ENCODE data around the gene IQGAP2.

Gene IQGAP2

DNA sequence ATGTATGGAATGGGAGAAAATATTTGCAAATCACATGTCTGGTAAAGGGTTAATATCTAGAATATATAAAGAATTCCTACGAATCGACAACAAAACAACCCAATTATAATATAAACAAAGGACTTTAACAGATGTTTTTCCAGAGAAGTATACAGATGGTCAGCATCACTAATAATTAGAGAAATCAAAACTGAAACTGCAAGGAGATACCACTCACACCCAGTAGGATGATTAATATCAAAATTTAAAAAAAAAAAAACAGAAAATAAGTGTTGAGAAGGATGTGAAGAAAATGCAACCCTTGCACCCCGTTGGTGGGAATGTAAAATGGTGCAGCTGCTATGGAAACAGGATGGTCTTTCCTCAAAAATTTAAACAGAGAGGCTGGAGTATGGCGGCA is 278.2 kb downstream of the IQGAP2 start:
- no peak for DNase-seq (ENCODE audit: low read depth in 1 of 2, low spot score in 1 of 2)

DNA sequence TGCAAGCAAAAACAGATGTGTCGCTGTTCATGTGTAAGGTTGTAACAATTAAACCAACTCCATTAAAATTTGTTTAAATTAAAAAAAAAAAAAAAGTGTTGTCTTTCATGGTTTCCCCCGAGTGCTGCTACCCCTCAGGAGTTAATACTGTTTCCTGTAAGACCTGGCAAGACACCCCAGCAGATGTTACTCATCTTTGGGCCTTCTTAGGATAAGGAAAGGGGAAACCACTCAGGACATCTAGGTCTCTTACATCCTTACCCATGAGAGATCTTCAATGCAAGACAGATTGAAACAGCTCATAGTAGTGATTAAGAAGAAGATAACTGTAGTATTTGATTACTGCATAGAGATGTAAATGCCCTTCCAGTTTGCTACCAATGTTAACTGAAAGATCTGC is 279.3 kb downstream of the IQGAP2 start:
- DNase-seq (ENCODE audit: low read depth in 1 of 2, low spot score in 1 of 2) = no peak

DNA sequence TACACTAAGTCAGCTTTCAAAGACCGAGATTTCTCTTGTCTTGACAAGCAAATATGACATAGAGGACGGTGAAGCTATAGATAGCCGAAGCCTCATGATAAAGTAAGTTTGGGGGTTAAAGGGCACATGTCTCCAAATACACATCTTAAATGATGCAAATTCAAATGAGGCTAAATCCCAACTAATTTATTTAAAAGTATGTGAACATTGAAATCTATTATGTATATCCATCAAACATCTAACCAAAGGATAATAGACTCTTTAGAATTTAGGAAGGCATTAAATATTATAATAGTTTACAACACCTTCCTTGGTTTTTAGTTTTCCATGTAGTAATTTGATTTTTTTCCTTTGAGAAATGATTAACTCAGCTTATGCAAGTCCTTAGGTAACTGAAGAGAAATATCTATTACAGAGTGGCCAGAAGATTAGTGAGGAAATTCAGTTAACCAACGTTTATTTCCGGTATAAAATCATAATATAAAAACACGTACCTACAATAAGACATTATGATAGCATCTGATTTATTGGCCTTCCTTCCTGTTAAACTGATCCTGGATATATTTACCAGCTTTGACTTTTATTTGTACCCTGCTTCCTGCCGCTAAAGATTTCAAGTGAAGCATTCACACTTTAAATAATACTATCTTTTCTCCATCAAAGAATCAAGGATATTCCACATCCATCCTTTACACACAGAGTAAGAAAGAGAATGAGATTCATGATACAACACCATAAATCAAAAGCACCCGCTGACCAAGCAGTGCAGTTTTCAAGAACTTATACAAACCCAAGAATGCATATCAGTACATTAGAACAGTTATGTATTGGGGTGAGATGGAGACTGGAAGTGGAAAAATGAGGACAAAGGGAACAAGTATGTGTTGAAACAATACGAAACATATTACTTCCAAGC is 281.0 kb downstream of the IQGAP2 start:
- no peak for DNase-seq (ENCODE audit: low read depth in 1 of 2, low spot score in 1 of 2)

DNA sequence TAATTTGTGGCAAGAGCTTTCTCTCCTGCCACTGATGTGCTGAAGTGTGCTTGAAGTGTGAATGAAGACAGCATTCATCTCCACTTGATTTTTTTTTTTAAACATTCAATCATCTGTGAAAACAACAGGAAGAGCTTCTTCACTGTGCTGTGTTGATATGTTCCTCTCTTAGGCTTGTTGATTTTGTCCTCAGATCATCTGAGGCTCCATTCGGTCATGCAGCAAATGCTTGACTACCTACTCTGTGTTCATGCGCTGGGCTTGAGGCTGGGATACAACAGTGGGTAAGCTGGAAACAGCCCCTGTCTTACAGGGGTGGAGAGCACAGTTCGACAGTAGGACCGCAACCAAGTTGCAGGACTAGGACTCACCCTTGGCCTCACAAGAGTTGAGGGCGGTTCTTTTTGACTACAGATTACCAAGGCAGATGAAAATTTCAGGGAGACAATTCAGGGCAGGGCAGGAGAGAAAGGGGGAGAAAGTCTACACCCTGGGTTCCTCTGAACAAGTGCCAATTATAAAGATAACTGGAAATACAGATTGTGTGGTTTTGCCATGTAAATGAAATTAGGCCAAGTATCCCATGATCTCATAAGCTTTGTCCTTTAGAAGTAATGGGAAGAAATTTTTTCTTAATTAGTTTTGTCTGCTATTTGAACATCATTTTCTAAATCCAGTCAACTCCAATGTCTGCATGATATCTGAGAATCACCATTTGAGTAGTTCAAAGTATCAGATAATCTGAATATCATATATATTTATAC is 281.9 kb downstream of the IQGAP2 start:
- no peak for DNase-seq (ENCODE audit: low read depth in 1 of 2, low spot score in 1 of 2)

DNA sequence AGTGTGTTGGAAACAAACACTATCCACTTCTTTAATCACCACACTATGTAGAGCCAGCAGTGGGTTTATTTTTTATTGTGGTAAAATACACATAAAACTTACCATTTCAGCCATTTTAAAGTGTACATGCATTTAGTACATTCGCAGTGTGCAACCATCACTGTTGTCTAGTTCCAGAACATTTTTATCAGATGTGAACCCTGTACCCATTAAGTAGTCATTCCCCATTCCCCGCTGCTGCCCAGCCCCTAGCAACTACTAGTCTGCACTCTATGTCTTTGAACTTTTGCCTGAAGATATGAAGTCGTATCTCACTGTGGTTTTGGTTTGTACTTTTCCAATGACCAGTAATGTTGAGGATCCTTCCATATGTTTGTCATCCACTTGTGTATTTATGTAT is 282.6 kb downstream of the IQGAP2 start:
- no peak for DNase-seq (ENCODE audit: low read depth in 1 of 2, low spot score in 1 of 2)

DNA sequence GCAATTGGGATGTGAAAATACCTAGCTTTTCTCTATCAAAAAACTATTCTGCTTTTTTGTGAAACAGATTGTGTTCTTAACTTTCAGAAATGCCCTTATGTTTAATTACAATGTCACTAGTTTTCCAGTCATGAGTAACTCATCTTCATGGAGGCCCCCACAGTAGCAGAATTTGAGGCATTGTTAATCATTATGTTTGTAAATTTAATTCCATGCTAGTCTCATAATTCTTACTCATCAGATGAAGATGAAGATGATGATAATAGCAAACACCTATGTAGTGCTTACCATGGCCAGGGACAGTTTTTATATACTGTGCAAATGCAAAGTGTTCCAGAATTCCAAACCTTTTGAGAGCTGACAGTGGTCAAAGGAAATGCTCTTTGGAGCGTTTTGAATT is 285.1 kb downstream of the IQGAP2 start:
- no peak for DNase-seq (ENCODE audit: low read depth in 1 of 2, low spot score in 1 of 2)

DNA sequence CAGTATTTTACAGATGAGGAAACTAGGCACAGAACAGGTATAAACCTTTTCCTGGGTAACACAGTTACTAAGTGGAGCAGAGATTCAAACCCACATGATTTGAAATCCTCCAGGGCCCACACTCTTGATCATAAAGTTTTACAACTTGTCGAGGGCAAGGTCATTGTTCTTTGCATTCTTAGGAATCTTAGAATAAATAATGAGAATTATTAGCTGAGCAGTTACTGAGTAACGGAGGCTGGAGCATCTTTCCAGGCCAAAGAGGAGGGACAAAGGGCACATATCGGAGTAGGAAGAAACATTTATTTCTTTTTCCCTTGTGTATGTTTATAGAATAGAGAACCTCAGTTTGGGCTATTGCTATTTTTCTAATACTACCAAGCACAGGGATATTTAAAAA is 285.8 kb downstream of the IQGAP2 start:
- no peak for DNase-seq (ENCODE audit: low read depth in 1 of 2, low spot score in 1 of 2)

DNA sequence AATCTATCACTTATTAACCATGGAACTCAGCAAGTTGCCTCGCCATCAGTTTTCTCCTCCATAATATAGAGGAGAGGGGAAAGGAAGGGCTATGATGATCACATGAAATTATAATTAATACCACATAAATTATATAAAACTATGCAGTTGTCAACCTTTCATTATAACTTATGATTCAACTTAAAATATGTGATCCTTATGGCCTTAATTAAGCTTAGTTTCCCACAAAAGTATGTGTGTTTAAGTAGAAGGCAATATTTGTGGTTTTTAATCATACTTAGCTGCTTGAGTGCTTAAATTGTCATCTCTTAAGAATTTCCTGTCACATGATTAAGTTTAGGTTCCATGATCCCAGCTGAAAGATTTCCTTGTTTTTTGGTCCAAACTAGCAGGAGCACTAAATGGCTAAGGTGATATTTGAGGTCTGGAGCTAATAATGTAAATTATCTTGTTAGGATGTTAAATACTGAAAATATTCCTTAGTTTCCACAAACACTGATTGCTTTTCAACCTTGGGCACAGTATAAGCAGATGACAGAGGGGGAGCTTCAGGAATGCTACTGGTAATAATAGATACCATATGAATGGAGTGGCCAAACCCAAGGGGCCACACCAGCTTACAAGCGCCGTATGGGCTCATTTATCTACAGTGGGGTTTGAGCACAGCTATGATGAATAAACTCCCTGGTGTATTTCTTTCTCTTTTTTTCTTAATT is 286.4 kb downstream of the IQGAP2 start:
- DNase-seq (ENCODE audit: low read depth in 1 of 2, low spot score in 1 of 2) = no peak

DNA sequence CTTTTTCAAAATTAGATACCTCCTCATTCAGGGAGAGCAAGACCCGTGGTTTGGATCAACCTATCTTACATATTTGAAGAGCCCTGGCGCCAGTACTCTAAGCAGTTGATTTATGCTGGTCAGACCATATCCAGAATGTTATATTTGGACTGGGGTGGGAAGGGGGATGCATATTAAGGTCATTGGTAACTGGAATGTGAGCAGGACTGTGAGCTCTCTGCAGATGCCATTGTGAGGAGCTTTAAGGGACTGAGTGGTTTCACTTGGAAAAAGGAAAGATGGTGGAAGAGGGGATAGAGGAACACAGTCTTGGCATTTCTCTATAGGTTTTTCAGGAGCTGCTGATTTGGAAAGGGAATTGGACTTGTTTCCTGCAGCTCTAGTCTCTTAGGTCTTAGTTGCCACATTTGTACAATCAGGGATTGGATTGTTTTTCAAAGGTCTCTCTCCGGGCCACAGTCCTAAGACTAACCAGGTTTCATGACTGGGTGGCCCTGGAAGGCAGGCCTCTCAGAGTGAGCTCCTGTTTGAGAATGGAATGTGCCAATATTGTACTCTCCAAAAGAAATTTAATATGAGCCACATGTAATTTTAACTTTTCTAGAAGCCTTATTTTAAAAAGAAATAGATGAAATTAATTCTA is 287.1 kb downstream of the IQGAP2 start:
- DNase-seq (ENCODE audit: low read depth in 1 of 2, low spot score in 1 of 2) = no peak

DNA sequence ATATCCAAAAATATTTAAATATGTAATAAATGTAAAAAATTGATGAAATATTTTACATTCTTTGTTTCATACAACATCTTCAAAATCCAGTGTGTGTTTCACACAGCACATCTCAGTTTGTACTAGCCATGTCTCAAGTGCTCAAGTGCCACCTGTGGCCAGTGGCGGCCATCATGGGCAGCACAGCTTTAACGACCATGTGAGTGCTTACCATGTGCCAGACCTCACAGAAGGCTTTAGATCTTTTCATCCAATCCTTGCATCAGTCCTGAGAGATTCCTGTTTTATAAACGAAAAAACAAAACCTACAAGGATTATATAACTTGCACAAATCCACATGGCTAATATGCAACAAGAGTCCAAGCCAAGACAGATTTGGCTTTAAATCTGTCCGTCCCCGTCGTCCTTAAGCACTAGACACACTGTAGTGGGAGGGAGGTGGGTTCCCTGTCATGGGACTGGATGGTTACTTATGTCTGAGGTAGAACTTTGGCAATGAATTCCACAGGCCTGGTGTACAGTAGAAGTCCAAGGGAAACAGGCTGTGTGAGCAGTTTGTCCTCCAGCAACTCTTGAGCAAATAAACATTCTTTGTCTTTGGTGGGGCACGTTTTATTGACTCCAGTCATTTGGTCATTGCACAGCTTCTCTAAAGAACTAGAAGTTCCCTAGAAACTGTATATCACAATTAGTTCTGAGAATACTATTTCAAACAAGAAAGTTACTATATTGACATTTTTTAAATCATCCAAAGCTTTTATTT is 287.8 kb downstream of the IQGAP2 start:
- no peak for DNase-seq (ENCODE audit: low read depth in 1 of 2, low spot score in 1 of 2)

DNA sequence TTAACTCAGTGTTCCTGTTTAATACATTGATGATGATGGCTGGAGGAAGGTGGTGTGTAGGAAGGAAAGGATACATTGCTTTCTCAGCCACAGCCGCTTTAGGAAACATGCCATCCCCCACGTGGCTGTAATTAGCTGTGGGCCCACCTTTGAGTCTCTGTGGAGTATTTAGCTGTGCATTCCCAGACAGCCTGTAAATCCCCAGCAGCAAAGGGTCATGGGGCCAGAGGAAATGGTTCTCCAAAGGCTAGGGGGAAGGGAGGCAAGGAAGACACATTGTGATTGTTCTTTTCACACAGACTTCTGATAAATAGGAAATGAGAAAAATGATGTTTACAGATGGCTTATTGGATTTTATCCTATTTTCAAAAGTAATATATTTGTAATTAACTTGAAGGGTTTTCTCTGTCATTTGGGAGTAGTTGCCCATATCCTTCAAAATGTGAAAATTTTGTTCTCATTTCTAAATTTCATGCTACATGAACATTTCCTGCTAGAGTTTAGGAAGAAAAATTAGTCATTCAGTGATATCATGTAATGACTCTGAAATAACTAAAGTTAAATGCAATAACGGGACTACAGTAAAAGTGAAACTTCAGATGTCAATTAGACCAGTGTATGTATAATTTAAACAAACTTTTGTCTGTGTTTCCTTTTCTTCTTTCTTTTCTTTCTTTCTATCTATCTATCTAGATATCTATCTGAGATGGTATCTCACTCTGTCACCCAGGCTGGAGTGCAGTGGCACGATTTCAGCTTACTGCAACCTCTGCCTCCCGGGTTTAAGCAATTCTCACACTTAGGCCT is 288.6 kb downstream of the IQGAP2 start:
- no peak for DNase-seq (ENCODE audit: low read depth in 1 of 2, low spot score in 1 of 2)

DNA sequence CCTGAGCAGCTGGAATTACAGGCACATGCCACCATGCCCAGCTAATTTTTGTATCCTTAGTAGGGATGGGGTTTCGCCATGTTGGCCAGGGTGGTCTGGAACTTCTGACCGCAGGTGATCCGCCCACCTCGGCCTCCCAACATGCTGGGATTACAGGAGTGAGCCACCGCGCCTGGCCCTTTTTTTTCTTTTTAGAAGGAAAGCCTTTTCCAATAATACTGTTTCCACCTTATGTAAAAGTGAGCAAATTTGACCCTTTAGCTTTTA is 289.1 kb downstream of the IQGAP2 start:
- no peak for DNase-seq (ENCODE audit: low read depth in 1 of 2, low spot score in 1 of 2)

DNA sequence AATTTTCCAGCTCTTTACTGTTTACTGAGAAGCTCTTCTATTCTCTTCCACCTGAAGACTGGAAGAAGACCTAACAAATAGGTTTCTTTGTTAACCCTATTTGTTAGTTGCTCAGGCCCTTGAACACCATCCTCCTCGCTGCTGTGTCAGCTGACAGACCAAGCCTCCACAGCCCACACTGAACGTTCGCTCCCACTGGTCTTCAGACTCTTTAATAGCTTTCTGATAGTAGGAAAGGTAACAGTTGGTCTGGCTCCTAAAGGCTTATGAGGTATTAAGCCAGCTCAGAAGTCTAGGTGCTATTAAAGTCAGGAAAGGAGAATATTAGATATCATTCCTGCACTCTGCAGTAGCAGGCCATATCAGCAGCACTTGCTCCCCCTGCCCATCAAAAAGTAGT is 289.6 kb downstream of the IQGAP2 start:
- DNase-seq (ENCODE audit: low read depth in 1 of 2, low spot score in 1 of 2) = no peak

DNA sequence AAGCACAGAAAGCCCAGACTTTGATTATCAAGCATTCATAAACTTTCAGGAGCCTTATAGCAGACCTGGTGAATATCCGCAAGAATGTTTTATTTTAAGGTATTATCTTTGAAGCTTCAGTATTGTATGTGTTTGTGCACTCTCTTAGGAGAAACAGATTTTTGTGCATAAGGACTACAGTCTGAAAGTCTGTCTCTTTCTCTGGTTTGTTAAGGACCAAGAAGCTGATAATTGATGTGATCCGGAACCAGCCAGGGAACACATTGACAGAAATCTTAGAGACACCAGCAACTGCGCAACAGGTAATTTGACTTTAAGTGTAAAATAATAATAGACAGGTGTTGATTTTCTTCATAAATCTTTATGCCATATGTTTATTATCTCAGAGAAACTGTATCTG is 290.1 kb downstream of the IQGAP2 start:
- DNase-seq (ENCODE audit: low read depth in 1 of 2, low spot score in 1 of 2) = no peak

DNA sequence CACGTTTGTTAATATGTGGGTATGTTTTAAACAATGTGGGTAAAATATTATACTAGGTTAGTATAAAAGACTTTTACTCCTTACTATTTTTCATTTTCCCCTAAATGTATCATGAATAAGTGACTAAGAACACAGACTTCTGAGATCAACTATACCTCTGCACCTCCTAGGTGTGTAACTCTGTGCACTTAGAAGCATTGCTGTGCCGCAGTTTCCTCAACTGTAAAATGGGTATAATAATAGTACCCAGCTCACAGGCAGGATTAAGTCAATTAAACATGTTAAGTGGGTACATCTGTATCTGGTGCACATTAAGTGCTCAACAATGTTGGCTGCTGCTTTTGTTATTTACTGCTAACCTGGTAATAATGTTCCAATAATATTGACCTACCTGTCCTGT is 291.2 kb downstream of the IQGAP2 start:
- DNase-seq (ENCODE audit: low read depth in 1 of 2, low spot score in 1 of 2) = no peak

DNA sequence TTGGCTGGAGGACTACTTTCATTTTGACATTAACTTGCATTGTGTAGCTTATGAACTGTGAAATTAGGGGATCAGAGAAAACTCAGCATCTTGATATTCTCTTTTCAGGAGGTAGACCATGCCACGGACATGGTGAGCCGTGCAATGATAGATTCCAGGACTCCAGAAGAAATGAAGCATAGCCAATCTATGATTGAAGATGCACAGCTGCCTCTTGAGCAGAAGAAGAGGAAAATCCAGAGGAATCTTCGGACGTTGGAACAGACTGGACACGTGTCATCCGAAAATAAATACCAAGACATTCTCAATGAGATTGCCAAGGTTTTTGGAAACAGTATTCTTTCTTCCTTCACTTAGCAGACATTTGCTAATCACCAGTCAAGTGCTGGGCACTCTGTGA is 292.3 kb downstream of the IQGAP2 start:
- no peak for DNase-seq (ENCODE audit: low read depth in 1 of 2, low spot score in 1 of 2)

DNA sequence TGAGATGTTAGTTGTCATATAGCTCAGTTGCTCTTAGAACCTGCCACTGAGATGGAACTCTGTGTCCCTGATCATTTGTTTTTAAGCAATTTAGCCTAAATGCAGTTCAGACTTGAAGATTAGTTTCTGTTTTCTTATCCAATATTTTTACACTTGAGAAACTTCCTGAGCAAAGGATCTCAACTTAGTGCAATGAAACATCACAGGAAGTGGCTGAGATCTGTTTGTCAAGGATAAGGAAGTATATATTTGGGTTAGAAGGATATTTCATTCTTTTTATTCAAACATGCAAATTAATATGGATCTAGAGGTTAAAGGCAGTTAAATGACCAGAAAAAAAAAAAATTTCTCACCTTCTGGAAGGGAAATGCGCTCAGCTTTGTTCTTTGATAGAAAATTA is 293.2 kb downstream of the IQGAP2 start:
- no peak for DNase-seq (ENCODE audit: low read depth in 1 of 2, low spot score in 1 of 2)

DNA sequence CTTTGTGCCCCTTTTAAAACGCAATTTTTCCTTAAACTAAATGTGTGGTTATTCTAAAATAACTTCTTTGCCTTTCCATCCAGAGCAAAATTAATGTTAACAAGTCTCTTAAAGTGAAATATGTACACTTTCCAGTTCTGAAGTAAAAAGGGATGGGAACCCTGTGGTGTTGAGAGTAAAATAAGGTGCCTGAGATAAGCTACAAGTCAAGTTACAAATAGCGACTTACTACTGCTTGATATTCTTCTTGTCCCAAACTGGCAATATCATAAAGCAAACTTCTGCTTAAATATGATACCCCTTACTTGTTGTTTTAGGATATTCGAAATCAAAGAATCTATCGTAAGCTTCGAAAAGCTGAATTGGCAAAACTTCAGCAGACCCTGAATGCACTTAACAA is 294.6 kb downstream of the IQGAP2 start:
- DNase-seq (ENCODE audit: low read depth in 1 of 2, low spot score in 1 of 2) = no peak

DNA sequence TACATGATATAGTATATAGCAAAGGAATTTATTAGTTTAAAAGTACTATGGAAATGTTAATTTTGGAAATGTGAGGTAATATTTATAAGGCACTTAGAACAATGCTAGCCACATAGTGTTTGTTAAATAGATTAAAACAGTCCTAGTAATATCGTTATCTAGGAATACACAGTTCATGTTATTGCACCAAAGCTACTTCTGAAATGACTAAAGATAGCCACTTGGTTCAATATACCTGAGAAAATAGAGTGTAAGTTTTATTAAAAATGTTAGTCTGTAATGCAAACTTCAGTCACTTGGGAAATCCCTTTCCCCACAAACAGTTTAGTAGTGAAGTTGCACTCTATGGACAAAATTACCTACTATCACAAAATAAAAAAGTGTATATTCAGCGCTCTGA is 297.5 kb downstream of the IQGAP2 start:
- DNase-seq (ENCODE audit: low read depth in 1 of 2, low spot score in 1 of 2) = no peak

DNA sequence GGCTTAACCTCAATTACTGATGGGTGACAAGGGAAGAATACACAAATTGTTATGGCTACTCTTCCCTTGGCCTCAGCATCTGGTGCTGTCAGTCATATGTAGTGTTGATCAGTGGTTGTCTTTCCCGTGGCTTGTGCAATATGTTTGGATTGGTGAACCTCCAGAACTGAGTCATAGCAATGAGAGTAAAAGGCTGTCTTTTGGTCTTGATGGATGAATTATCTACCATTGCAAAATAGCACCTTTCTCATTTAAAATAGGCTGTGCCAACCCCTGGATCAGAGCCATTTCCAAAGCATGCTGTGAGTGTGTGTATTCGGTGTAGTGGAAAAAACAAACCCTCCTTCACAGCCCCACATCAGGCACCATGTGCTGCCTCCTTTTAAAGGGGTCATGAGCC is 298.2 kb downstream of the IQGAP2 start:
- no peak for DNase-seq (ENCODE audit: low read depth in 1 of 2, low spot score in 1 of 2)
